Measurements from ENCODE around the gene RRBP1.

GRCh38 chr20:17611540-17612286 lies 70.3 kb downstream of the RRBP1 start:
- TF ChIP-seq CTCF (IDR thresholded peaks at IDR 0.05) (peak in 3 of 5 experiments; percentile 30 to 35 (median 30)), POLR2A (IDR thresholded peaks at IDR 0.05) (no peak)
